HepG2 (cell line): ENCODE data around the gene TADA3. TPM values are rescaled to one million over a fixed set of nuclear protein-coding genes. Genes with fewer than 3 reads are reported as not detected.

Source experiments
- ARNTL ChIP-seq: sonication (generic); formaldehyde crosslinking; IDR thresholded peaks from 2 replicates; pipeline ENCODE4 v1.4.0; 2020; ENCODE audit warnings: mild to moderate bottlenecking, missing genetic modification reagents
- BRD4 ChIP-seq: sonication (generic); formaldehyde crosslinking; IDR thresholded peaks from 2 replicates; pipeline ENCODE4 v1.4.0; 2020; ENCODE audit warnings: missing genetic modification reagents
- EEA1 ChIP-seq: sonication (generic); formaldehyde crosslinking; IDR thresholded peaks from 2 replicates; pipeline ENCODE4 v1.5.1; 2020; ENCODE audit warnings: mild to moderate bottlenecking, missing genetic modification reagents, borderline replicate concordance
- HOXD1 ChIP-seq: sonication (generic); formaldehyde crosslinking; IDR thresholded peaks from 2 replicates; pipeline ENCODE4 v1.5.0; 2020; ENCODE audit warnings: missing genetic modification reagents
- MBNL3 ChIP-seq: fragments of 250-450 bp; sonication (Bioruptor Pico); conservative IDR thresholded peaks from 2 replicates; pipeline ENCODE4 v1.8.0; 2022; ENCODE audit warnings: mild to moderate bottlenecking, inconsistent platforms
- NAIF1 ChIP-seq: sonication (generic); formaldehyde crosslinking; IDR thresholded peaks from 2 replicates; pipeline ENCODE4 v1.5.0; 2020; ENCODE audit warnings: mild to moderate bottlenecking, missing genetic modification reagents, borderline replicate concordance
- NFKBIZ ChIP-seq: IDR thresholded peaks from 2 replicates; pipeline ENCODE4 v1.6.1; 2018; ENCODE audit warnings: missing genetic modification reagents, missing compliant biosample characterization
- NFYB ChIP-seq: sonication (generic); formaldehyde crosslinking; IDR thresholded peaks from 2 replicates; pipeline ENCODE4 v1.4.0; 2020; ENCODE audit warnings: missing genetic modification reagents
- PITX1 ChIP-seq: sonication (generic); formaldehyde crosslinking; IDR thresholded peaks from 2 replicates; pipeline ENCODE4 v1.5.1; 2020; ENCODE audit warnings: mild to moderate bottlenecking, missing genetic modification reagents
- RELA ChIP-seq: sonication (generic); formaldehyde crosslinking; IDR thresholded peaks from 2 replicates; pipeline ENCODE4 v1.4.0; 2020; ENCODE audit warnings: missing genetic modification reagents
- RORA ChIP-seq: sonication (generic); formaldehyde crosslinking; IDR thresholded peaks from 2 replicates; pipeline ENCODE4 v1.5.0; 2020; ENCODE audit warnings: mild to moderate bottlenecking, missing genetic modification reagents, moderate library complexity
- YEATS2 ChIP-seq: sonication (generic); formaldehyde crosslinking; IDR thresholded peaks from 2 replicates; pipeline ENCODE4 v1.4.0; 2020; ENCODE audit warnings: missing genetic modification reagents, borderline replicate concordance
- ZFY ChIP-seq: sonication (generic); formaldehyde crosslinking; IDR thresholded peaks from 2 replicates; pipeline ENCODE4 v1.4.0; 2020; ENCODE audit warnings: missing genetic modification reagents
- ZNF136 ChIP-seq: sonication (generic); formaldehyde crosslinking; IDR thresholded peaks from 2 replicates; pipeline ENCODE4 v1.8.1; 2022; ENCODE audit warnings: low read depth, mild to moderate bottlenecking, moderate library complexity, missing genetic modification reagents
- ZNF256 ChIP-seq: sonication (generic); formaldehyde crosslinking; conservative IDR thresholded peaks from 2 replicates; pipeline ENCODE4 v1.4.0; 2020; ENCODE audit warnings: missing genetic modification reagents
- ZZZ3 ChIP-seq: sonication (generic); formaldehyde crosslinking; IDR thresholded peaks from 2 replicates; pipeline ENCODE4 v1.4.0; 2020; ENCODE audit warnings: missing genetic modification reagents, mild to moderate bottlenecking, borderline replicate concordance
- polyA plus RNA-seq, 8 experiments: library from polyadenylated mRNA; depleted of rRNA in 3 of 8; stranded (reverse) in 7 of 8; unstranded in 1 of 8; fragments of >200 nt; fragmentation: Illumina TruSeq in 4 of 8; extraction: Trizol in 4 of 8; gene quantifications; 2 replicates each; pipeline versions ENCODE4 v1.2.1 to v1.2.3, GENCODE V29; 2011 to 2016; ENCODE audit warnings: low read depth in 4 of 8, missing spikeins in 1 of 8, mixed read lengths in 1 of 8; ENCODE audit not compliant: insufficient read depth in 1 of 8
- total RNA-seq, 5 experiments: library from RNA; depleted of rRNA; stranded (reverse); fragments of >200 nt; fragmentation: Illumina TruSeq; extraction: Trizol; gene quantifications; 2 replicates each; pipeline ENCODE4 v1.2.3, GENCODE V29; 2016; ENCODE audit warnings: low read depth in 1 of 5
- TF ChIP-seq, protein P1 (sequence below): sonication (generic); formaldehyde crosslinking; IDR thresholded peaks from 2 replicates; pipeline ENCODE4 v1.4.0; 2020; ENCODE audit warnings: missing genetic modification reagents, borderline replicate concordance
- TF ChIP-seq, protein P2 (sequence below): sonication (generic); formaldehyde crosslinking; IDR thresholded peaks from 2 replicates; pipeline ENCODE4 v1.5.0; 2020; ENCODE audit warnings: missing genetic modification reagents
- TF ChIP-seq, protein P3 (sequence below): sonication (generic); formaldehyde crosslinking; IDR thresholded peaks from 2 replicates; pipeline ENCODE4 v1.5.0; 2020; ENCODE audit warnings: mild to moderate bottlenecking, missing genetic modification reagents

TADA3 gene
- total and polyA plus RNA-seq, 2 of the 13 experiments (the other 11 are each of a cell fraction or from before 2014, with no cell fraction given) = 32.1 to 37.1 TPM

DNA sequence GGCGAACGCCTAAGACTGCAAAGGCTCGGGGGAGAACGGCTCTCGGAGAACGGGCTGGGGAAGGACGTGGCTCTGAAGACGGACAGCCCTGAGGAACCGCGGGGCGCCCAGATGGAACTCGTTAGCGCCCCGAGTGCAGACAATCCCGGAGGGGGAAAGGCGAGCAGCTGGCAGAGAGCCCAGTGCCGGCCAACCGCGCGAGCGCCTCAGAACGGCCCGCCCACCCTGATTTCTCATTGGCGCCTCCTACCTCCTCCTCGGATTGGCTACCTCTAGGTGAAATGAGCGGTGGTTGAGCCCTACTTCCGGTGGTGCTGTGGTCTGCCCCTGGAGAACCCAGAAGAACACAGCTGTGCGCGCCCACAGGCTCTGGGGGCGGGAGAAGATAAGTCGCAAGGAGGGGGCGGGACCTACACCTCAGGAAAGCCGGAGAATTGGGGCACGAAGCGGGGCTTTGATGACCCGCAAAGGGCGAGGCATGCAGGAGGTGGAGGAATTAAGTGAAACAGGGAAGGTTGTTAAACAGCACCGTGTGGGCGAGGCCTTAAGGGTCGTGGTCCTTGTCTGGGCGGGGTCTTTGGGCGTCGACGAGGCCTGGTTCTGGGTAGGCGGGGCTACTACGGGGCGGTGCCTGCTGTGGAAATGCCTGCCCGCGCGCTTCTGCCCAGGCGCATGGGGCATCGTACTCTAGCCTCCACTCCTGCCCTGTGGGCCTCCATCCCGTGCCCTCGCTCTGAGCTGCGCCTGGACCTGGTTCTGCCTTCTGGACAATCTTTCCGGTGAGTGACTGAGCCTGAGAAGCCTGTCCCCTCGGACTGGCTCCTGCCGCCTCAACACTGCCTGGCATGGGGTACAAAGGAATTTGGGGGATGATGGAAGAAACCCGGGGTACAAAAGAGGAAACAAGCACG, 42.4 kb downstream of the TADA3 start, which contains the start of gene OGG1 (continued):
- TF ChIP-seq, protein P1, sequence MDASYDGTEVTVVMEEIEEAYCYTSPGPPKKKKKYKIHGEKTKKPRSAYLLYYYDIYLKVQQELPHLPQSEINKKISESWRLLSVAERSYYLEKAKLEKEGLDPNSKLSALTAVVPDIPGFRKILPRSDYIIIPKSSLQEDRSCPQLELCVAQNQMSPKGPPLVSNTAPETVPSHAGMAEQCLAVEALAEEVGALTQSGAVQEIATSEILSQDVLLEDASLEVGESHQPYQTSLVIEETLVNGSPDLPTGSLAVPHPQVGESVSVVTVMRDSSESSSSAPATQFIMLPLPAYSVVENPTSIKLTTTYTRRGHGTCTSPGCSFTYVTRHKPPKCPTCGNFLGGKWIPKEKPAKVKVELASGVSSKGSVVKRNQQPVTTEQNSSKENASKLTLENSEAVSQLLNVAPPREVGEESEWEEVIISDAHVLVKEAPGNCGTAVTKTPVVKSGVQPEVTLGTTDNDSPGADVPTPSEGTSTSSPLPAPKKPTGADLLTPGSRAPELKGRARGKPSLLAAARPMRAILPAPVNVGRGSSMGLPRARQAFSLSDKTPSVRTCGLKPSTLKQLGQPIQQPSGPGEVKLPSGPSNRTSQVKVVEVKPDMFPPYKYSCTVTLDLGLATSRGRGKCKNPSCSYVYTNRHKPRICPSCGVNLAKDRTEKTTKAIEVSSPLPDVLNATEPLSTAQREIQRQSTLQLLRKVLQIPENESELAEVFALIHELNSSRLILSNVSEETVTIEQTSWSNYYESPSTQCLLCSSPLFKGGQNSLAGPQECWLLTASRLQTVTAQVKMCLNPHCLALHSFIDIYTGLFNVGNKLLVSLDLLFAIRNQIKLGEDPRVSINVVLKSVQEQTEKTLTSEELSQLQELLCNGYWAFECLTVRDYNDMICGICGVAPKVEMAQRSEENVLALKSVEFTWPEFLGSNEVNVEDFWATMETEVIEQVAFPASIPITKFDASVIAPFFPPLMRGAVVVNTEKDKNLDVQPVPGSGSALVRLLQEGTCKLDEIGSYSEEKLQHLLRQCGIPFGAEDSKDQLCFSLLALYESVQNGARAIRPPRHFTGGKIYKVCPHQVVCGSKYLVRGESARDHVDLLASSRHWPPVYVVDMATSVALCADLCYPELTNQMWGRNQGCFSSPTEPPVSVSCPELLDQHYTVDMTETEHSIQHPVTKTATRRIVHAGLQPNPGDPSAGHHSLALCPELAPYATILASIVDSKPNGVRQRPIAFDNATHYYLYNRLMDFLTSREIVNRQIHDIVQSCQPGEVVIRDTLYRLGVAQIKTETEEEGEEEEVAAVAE (CRISPR knock-in tag) = peak; percentile 24; the same call in 1 of the 2 replicates
- no peak for TF ChIP-seq RORA (CRISPR knock-in tag)
- no peak for TF ChIP-seq NAIF1
- 0 out of 2 replicates have a peak, but pooled peaks have one; percentile 44 for TF ChIP-seq BRD4 (CRISPR knock-in tag)
- TF ChIP-seq PITX1 (CRISPR knock-in tag) = no peak; the same call in 1 of the 2 replicates
- no peak for TF ChIP-seq RELA (CRISPR knock-in tag)
- peak; percentile 81; the same call in 1 of the 2 replicates for TF ChIP-seq YEATS2 (CRISPR knock-in tag)
- TF ChIP-seq, protein P2, sequence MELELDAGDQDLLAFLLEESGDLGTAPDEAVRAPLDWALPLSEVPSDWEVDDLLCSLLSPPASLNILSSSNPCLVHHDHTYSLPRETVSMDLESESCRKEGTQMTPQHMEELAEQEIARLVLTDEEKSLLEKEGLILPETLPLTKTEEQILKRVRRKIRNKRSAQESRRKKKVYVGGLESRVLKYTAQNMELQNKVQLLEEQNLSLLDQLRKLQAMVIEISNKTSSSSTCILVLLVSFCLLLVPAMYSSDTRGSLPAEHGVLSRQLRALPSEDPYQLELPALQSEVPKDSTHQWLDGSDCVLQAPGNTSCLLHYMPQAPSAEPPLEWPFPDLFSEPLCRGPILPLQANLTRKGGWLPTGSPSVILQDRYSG (CRISPR knock-in tag) = 0 out of 2 replicates have a peak, but pooled peaks have one; percentile 32
- TF ChIP-seq EEA1 (CRISPR knock-in tag) = no peak
- peak; percentile 78 for TF ChIP-seq ZFY
- TF ChIP-seq HOXD1 = 0 out of 2 replicates have a peak, but pooled peaks have one; percentile 65
- no peak for TF ChIP-seq MBNL3 (CRISPR knock-in tag)
- TF ChIP-seq, protein P3, sequence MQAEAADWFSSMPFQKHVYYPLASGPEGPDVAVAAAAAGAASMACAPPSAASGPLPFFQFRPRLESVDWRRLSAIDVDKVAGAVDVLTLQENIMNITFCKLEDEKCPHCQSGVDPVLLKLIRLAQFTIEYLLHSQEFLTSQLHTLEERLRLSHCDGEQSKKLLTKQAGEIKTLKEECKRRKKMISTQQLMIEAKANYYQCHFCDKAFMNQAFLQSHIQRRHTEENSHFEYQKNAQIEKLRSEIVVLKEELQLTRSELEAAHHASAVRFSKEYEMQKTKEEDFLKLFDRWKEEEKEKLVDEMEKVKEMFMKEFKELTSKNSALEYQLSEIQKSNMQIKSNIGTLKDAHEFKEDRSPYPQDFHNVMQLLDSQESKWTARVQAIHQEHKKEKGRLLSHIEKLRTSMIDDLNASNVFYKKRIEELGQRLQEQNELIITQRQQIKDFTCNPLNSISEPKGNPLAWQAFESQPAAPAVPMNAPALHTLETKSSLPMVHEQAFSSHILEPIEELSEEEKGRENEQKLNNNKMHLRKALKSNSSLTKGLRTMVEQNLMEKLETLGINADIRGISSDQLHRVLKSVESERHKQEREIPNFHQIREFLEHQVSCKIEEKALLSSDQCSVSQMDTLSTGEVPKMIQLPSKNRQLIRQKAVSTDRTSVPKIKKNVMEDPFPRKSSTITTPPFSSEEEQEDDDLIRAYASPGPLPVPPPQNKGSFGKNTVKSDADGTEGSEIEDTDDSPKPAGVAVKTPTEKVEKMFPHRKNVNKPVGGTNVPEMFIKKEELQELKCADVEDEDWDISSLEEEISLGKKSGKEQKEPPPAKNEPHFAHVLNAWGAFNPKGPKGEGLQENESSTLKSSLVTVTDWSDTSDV (CRISPR knock-in tag) = 0 out of 2 replicates have a peak, but pooled peaks have one; percentile 34
- TF ChIP-seq NFYB (CRISPR knock-in tag) = peak; percentile 80
- no peak for TF ChIP-seq ZNF256
- TF ChIP-seq ARNTL (CRISPR knock-in tag) = 0 out of 2 replicates have a peak, but pooled peaks have one; percentile 8
- peak; percentile 22; the same call in 1 of the 2 replicates for TF ChIP-seq ZZZ3 (CRISPR knock-in tag)
- no peak for TF ChIP-seq NFKBIZ (CRISPR knock-in tag)
- peak; percentile 85 for TF ChIP-seq ZNF136
